Parathyroid adenoma (tissue), 2 donors: ENCODE data around the gene DCP1B.

Source experiments
- H2AFZ ChIP-seq: fragments of 300-600 bp; sonication (generic); one replicate; pipeline ENCODE4 v1.7.0; 2017; ENCODE audit warnings: antibody characterized with exemption, mild to moderate bottlenecking
- H3K27ac ChIP-seq: fragments of 300-600 bp; sonication (generic); one replicate; pipeline ENCODE4 v1.7.0; 2017
- H3K27me3 ChIP-seq: fragments of 300-600 bp; sonication (generic); one replicate; pipeline ENCODE4 v1.7.0; 2017; ENCODE audit warnings: low read length; ENCODE audit not compliant: control insufficient read depth, insufficient read depth
- H3K36me3 ChIP-seq: fragments of 300-600 bp; sonication (generic); one replicate; pipeline ENCODE4 v1.7.0; 2017; ENCODE audit warnings: low read length; ENCODE audit not compliant: control insufficient read depth, insufficient read depth
- H3K4me1 ChIP-seq: fragments of 300-600 bp; sonication (generic); one replicate; pipeline ENCODE4 v1.7.0; 2017; ENCODE audit warnings: control low read depth
- H3K4me2 ChIP-seq: fragments of 300-600 bp; sonication (generic); one replicate; pipeline ENCODE4 v1.7.0; 2017; ENCODE audit warnings: low read length
- H3K4me3 ChIP-seq: fragments of 300-600 bp; sonication (generic); one replicate; pipeline ENCODE4 v1.7.0; 2017; ENCODE audit warnings: low read depth, low read length
- H3K79me2 ChIP-seq: fragments of 300-600 bp; sonication (generic); one replicate; pipeline ENCODE4 v1.7.0; 2017; ENCODE audit warnings: control low read depth
- H3K9ac ChIP-seq: fragments of 300-600 bp; sonication (generic); one replicate; pipeline ENCODE4 v1.7.0; 2017; ENCODE audit warnings: mild to moderate bottlenecking
- H3K9me3 ChIP-seq: fragments of 300-600 bp; sonication (generic); one replicate; pipeline ENCODE4 v1.7.0; 2017; ENCODE audit warnings: low read length; ENCODE audit not compliant: control insufficient read depth
- TF ChIP-seq, protein P1 (sequence below): fragments of 300-600 bp; sonication (generic); IDR thresholded peaks from one replicate; pipeline ENCODE4 v1.7.0; 2017; ENCODE audit warnings: antibody characterized with exemption, mild to moderate bottlenecking
- donor health status: primary hyperparathyroidism.

DCP1B gene

DNA sequence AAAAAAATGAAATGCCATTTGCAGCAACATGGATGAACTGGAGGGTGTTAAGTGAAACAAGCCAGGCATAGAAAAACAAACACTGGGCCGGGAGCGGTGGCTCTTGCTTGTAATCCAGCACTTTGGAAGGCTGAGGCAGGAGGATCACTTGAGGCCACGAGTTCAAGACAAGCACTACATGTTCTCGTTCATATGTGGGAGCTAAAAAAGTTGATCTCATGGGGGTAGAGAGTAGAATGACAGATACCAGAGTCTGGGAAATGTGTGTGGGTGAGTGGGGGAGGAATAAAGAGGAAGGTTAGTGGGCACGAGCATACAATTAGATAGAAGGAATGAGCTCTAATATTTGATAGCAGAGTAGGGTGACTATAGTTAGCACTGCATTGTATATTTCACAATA is 107.3 kb downstream of the DCP1B start:
- H3K4me3 ChIP-seq: no peak overlapping the region
- TF ChIP-seq, protein P1, sequence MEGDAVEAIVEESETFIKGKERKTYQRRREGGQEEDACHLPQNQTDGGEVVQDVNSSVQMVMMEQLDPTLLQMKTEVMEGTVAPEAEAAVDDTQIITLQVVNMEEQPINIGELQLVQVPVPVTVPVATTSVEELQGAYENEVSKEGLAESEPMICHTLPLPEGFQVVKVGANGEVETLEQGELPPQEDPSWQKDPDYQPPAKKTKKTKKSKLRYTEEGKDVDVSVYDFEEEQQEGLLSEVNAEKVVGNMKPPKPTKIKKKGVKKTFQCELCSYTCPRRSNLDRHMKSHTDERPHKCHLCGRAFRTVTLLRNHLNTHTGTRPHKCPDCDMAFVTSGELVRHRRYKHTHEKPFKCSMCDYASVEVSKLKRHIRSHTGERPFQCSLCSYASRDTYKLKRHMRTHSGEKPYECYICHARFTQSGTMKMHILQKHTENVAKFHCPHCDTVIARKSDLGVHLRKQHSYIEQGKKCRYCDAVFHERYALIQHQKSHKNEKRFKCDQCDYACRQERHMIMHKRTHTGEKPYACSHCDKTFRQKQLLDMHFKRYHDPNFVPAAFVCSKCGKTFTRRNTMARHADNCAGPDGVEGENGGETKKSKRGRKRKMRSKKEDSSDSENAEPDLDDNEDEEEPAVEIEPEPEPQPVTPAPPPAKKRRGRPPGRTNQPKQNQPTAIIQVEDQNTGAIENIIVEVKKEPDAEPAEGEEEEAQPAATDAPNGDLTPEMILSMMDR: no peak
- no peak overlapping the region for H3K9ac ChIP-seq
- no peak overlapping the region for H3K4me2 ChIP-seq
- H3K27me3 ChIP-seq: no peaks in the 10 kb centered on the region
- no peak overlapping the region for H2AFZ ChIP-seq
- no peaks in the 10 kb centered on the region for H3K4me1 ChIP-seq
- H3K9me3 ChIP-seq: no peaks in the 10 kb centered on the region
- no peaks in the 10 kb centered on the region for H3K79me2 ChIP-seq
- no peak overlapping the region for H3K27ac ChIP-seq
- no peaks in the 10 kb centered on the region for H3K36me3 ChIP-seq
